T-cell (primary cell): ENCODE results near the gene SLC66A2. TPM values are rescaled to one million over a fixed set of nuclear protein-coding genes. Genes with fewer than 3 reads are reported as not detected.
A peak's percentile ranks its signal among the peaks of the same experiment; 100 is the strongest.

ENCODE experiments used
- ATAC-seq, 4 experiments: fragments of 200-7000 bp in 3 of 4; fragments of 150-1000 bp in 1 of 4; cut with Tn5 transposase; replicated peaks in 1 of 4; 1 replicate in 3 of 4; 2 replicates in 1 of 4; pipeline ENCODE4 v1.10.0; 2021; ENCODE audit warnings: moderate library complexity in 3 of 4, mild to moderate bottlenecking in 2 of 4, moderate number of reproducible peaks in 1 of 4
- CTCF ChIA-PET, 2 donors: fragments of 300-600 bp; sonication (Branson Sonifier 250); formaldehyde crosslinking; loops; one replicate each; lab custom pipeline; 2022; ENCODE audit warnings: antibody characterized with exemption in 2 of 2; lab: Charles Lee
- POLR2A ChIA-PET, 2 donors: fragments of 300-600 bp; sonication (Branson Sonifier 250); formaldehyde crosslinking; loops; one replicate each; lab custom pipeline; 2022; ENCODE audit warnings: antibody characterized with exemption in 2 of 2; lab: Charles Lee
- DNase-seq, 35 experiments: peaks; one replicate each; pipeline versions ENCODE4 v3.0.0 to v3.0.0-alpha.2; 2013 to 2023
- H3K27ac ChIP-seq: one replicate; pipeline ENCODE4 v1.5.1; 2013; ENCODE audit warnings: low read length
- H3K27me3 ChIP-seq, 2 experiments: replicated peaks in 1 of 2; 1 replicate in 1 of 2; 2 replicates in 1 of 2; pipeline versions ENCODE4 v1.6.1 to v1.7.0; 2013; ENCODE audit warnings: low read length in 1 of 2, mixed read lengths in 1 of 2; ENCODE audit not compliant: control insufficient read depth in 2 of 2, insufficient read depth in 2 of 2; ENCODE audit errors: extremely low read depth in 1 of 2
- H3K36me3 ChIP-seq, 2 donors: 1 replicate in 1 of 2; 2 replicates in 1 of 2; pipeline versions ENCODE4 v1.6.1 to v1.7.0; 2013; ENCODE audit warnings: low read length in 1 of 2; ENCODE audit not compliant: control insufficient read depth in 2 of 2, insufficient read depth in 1 of 2; ENCODE audit errors: extremely low read depth in 1 of 2
- H3K4me1 ChIP-seq, 2 experiments: 1 replicate in 1 of 2; 2 replicates in 1 of 2; pipeline versions ENCODE4 v1.6.1 to v1.7.0; 2013; ENCODE audit warnings: low read length in 2 of 2, mixed read lengths in 1 of 2; ENCODE audit not compliant: insufficient read depth in 2 of 2, control insufficient read depth in 1 of 2; ENCODE audit errors: extremely low read depth in 1 of 2
- H3K4me3 ChIP-seq, 2 donors: 1 replicate in 1 of 2; 2 replicates in 1 of 2; pipeline versions ENCODE4 v1.5.1 to v1.7.0; 2013; ENCODE audit warnings: mild to moderate bottlenecking in 2 of 2, low read length in 1 of 2, moderate library complexity in 1 of 2; ENCODE audit not compliant: control insufficient read depth in 1 of 2; ENCODE audit errors: extremely low read depth in 1 of 2
- H3K9me3 ChIP-seq: 2 replicates; pipeline ENCODE4 v1.7.0; 2013
- H3K27ac Mint-ChIP-seq, 2 donors: one replicate each; pipeline ENCODE4 v1.8.0; 2020 to 2021; ENCODE audit warnings: mild to moderate bottlenecking in 2 of 2, mixed read lengths in 2 of 2
- H3K27me3 Mint-ChIP-seq, 2 donors: one replicate each; pipeline ENCODE4 v1.8.0; 2021 to 2022; ENCODE audit warnings: mixed read lengths in 2 of 2
- H3K36me3 Mint-ChIP-seq: one replicate; pipeline ENCODE4 v1.8.0; 2021; ENCODE audit warnings: mixed read lengths
- H3K4me1 Mint-ChIP-seq, 3 donors: one replicate each; pipeline ENCODE4 v1.8.0; 2020 to 2022; ENCODE audit warnings: mixed read lengths in 3 of 3, mild to moderate bottlenecking in 1 of 3
- H3K4me3 Mint-ChIP-seq, 3 donors: one replicate each; pipeline ENCODE4 v1.8.0; 2020 to 2022; ENCODE audit warnings: mild to moderate bottlenecking in 3 of 3, mixed read lengths in 3 of 3, moderate library complexity in 3 of 3
- H3K9me3 Mint-ChIP-seq, 3 donors: one replicate each; pipeline ENCODE4 v1.8.0; 2020 to 2022; ENCODE audit warnings: mixed read lengths in 3 of 3
- WGBS: methylation state at CpG from one replicate; pipeline ENCODE4 v1.1.5; 2013; ENCODE audit warnings: missing lambda C conversion rate; ENCODE audit not compliant: insufficient coverage; 5-methylcytosine and 5-hydroxymethylcytosine counted together
- total RNA-seq, 35 experiments: library from RNA in 6 of 35; stranded (reverse) in 6 of 35; fragments of 120-200 nt in 1 of 35; gene quantifications; one replicate each; pipeline versions ENCODE4 v1.2.1 to v1.2.4 and lab custom pipeline; 2013 to 2026

SLC66A2 gene
- total RNA-seq, 5 donors from 2014 or later (not counting 1 experiment from before 2014, with no cell fraction given), result 28.4 to 66.5 (median 37.6) TPM

- peaks cover 0 to 9% (median 6%) of the 10 kb centered on the region in 3 donors for H3K4me1 Mint-ChIP-seq
- CTCF ChIA-PET, result no interaction called here
- H3K9me3 Mint-ChIP-seq, result peaks cover 8 to 14% (median 12%) of the 10 kb centered on the region in 3 donors
- H3K4me3 Mint-ChIP-seq, result peak overlapping the region in 1 of 3 donors; percentile 30
- no peaks in the 10 kb centered on the region for H3K36me3 ChIP-seq
- POLR2A ChIA-PET, result interaction anchor here in 1 of 2 donors (0.6 kb wide), 1 partner anchor 1652 kb away, joined by 4 read pairs; no protein-coding TSS in a partner anchor
- H3K9me3 ChIP-seq, result no peaks in the 10 kb centered on the region
- H3K27ac Mint-ChIP-seq, result peak overlapping the region in 1 of 2 donors; percentile 25
- H3K4me1 ChIP-seq, result peaks cover 0 to 5% of the 10 kb centered on the region in 2 experiments
- H3K27ac ChIP-seq, result no peak overlapping the region
- ATAC-seq (no peak), DNase-seq (no peak)
- H3K4me3 ChIP-seq, result no peak overlapping the region
- peaks cover 0 to 20% of the 10 kb centered on the region in 2 experiments for H3K27me3 ChIP-seq
- H3K27me3 Mint-ChIP-seq, result peaks cover 13 to 18% of the 10 kb centered on the region in 2 donors
- no peaks in the 10 kb centered on the region for H3K36me3 Mint-ChIP-seq
- 100% methylated on average over 5 of the region's 14 CpGs for WGBS
Observed at GRCh38 chr18:79857082-79857671, 94.3 kb downstream of the SLC66A2 start.

- Mint-ChIP-seq H3K4me1 (peaks cover 0 to 9% (median 6%) of the 10 kb centered on the region in 3 donors), H3K4me3 (peak overlapping the region in 1 of 3 donors; percentile 30), H3K9me3 (peaks cover 0 to 6% (median 4%) of the 10 kb centered on the region in 3 donors), H3K27ac (no peak overlapping the region), H3K27me3 (peaks cover 10 to 18% of the 10 kb centered on the region in 2 donors), H3K36me3 (no peaks in the 10 kb centered on the region)
- peak in 11 of 35 experiments; percentile 3 to 21 (median 11) for DNase-seq
- POLR2A ChIA-PET, result interaction anchor here in 1 of 2 donors (0.6 kb wide), 1 partner anchor 1651 kb away, joined by 4 read pairs; no protein-coding TSS in a partner anchor
- Histone ChIP-seq H3K9me3 (no peaks in the 10 kb centered on the region), H3K4me3 (peak overlapping the region in 1 of 2 donors; percentile 35), H3K27ac (no peak overlapping the region), H3K27me3 (peaks cover 0 to 20% of the 10 kb centered on the region in 2 experiments), H3K4me1 (peaks cover 0 to 5% of the 10 kb centered on the region in 2 experiments), H3K36me3 (no peaks in the 10 kb centered on the region)
- 44% methylated on average over 21 of the region's 26 CpGs for WGBS
- ATAC-seq, result peak in 2 of 4 experiments; percentile 27 to 40
- CTCF ChIA-PET, result no interaction called here
Observed at GRCh38 chr18:79856119-79857007, 95.1 kb downstream of the SLC66A2 start.

- Histone ChIP-seq H3K4me3 (no peak overlapping the region), H3K27me3 (peaks cover 0 to 20% of the 10 kb centered on the region in 2 experiments), H3K36me3 (no peaks in the 10 kb centered on the region), H3K9me3 (no peaks in the 10 kb centered on the region), H3K4me1 (peaks cover 0 to 5% of the 10 kb centered on the region in 2 experiments), H3K27ac (no peak overlapping the region)
- POLR2A ChIA-PET, result no interaction called here
- Mint-ChIP-seq H3K27ac (no peak overlapping the region), H3K4me1 (peaks cover 0 to 9% (median 6%) of the 10 kb centered on the region in 3 donors), H3K9me3 (peaks cover 0 to 3% (median 0%) of the 10 kb centered on the region in 3 donors), H3K4me3 (peak overlapping the region in 1 of 3 donors; percentile 15), H3K27me3 (peaks cover 10 to 18% of the 10 kb centered on the region in 2 donors), H3K36me3 (no peaks in the 10 kb centered on the region)
- 78% methylated on average over 10 of the region's 17 CpGs for WGBS
- ATAC-seq (no peak), DNase-seq (peak in 1 of 35 experiments; percentile 4)
- CTCF ChIA-PET, result no interaction called here
Observed at GRCh38 chr18:79855147-79855933, 96.1 kb downstream of the SLC66A2 start.

- Mint-ChIP-seq H3K9me3 (no peaks in the 10 kb centered on the region), H3K4me1 (peaks cover 0 to 9% (median 6%) of the 10 kb centered on the region in 3 donors), H3K36me3 (no peaks in the 10 kb centered on the region), H3K27ac (no peak overlapping the region), H3K27me3 (peaks cover 10 to 14% of the 10 kb centered on the region in 2 donors), H3K4me3 (no peak overlapping the region)
- Histone ChIP-seq H3K4me3 (no peak overlapping the region), H3K9me3 (no peaks in the 10 kb centered on the region), H3K27me3 (peaks cover 0 to 20% of the 10 kb centered on the region in 2 experiments), H3K27ac (no peak overlapping the region), H3K4me1 (peaks cover 0 to 5% of the 10 kb centered on the region in 2 experiments), H3K36me3 (no peaks in the 10 kb centered on the region)
- ATAC-seq (no peak), DNase-seq (peak in 2 of 35 experiments; percentile 1 to 2)
- ChIA-PET CTCF (no interaction called here), POLR2A (no interaction called here)
- 89% methylated on average over 11 of the region's 15 CpGs for WGBS
Observed at GRCh38 chr18:79853993-79854364, 97.5 kb downstream of the SLC66A2 start.

- 67% methylated on average over 25 of the region's 26 CpGs for WGBS
- H3K36me3 ChIP-seq, result no peaks in the 10 kb centered on the region
- Mint-ChIP-seq H3K9me3 (no peaks in the 10 kb centered on the region), H3K36me3 (no peaks in the 10 kb centered on the region), H3K27ac (no peak overlapping the region), H3K27me3 (peaks cover 10 to 14% of the 10 kb centered on the region in 2 donors), H3K4me1 (peaks cover 0 to 9% (median 6%) of the 10 kb centered on the region in 3 donors), H3K4me3 (peak overlapping the region in 1 of 3 donors; percentile 26)
- H3K4me1 ChIP-seq, result peaks cover 0 to 5% of the 10 kb centered on the region in 2 experiments
- ATAC-seq (no peak), DNase-seq (peak in 2 of 35 experiments; percentile 1 to 4)
- H3K4me3 ChIP-seq, result no peak overlapping the region
- ChIA-PET CTCF (no interaction called here), POLR2A (no interaction called here)
- H3K27me3 ChIP-seq, result peaks cover 0 to 20% of the 10 kb centered on the region in 2 experiments
- no peaks in the 10 kb centered on the region for H3K9me3 ChIP-seq
- H3K27ac ChIP-seq, result no peak overlapping the region
Observed at GRCh38 chr18:79853303-79853992, 98.0 kb downstream of the SLC66A2 start.
